Measurements from ENCODE around the gene CD300LG. TPM values are rescaled to one million over a fixed set of nuclear protein-coding genes. Genes with fewer than 3 reads are reported as not detected.

The CD300LG gene
- total RNA-seq, 2 experiments from 2014 or later, result not detected

DNA sequence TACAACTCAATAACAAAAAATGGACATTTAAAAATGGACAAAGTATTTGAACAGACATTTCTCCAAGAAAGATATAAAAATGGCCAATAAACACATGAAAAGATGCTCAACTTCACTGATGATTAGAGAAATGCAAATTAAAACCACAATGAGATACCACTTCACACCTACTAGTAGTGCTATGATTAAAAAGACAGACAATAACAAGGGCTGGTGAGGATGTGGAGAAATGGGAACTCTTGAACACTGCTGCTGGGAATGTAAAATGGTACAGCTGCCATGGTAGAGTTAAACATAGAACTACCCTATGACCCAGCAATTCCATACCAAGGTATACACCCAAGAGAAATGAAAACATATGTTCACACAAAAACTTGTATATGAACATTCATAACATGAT lies 41.9 kb upstream of the CD300LG start:
- Histone ChIP-seq H3K9me2 (ENCODE audit: insufficient read depth, low read length) (no peaks in the 10 kb centered on the region), H3K36me3 (ENCODE audit: insufficient read depth, low read length) (no peaks in the 10 kb centered on the region), H3K4me3 (ENCODE audit: low read depth, low read length, poor library complexity, severe bottlenecking) (no peak overlapping the region), H2AFZ (ENCODE audit: low read length) (no peak overlapping the region), H4K20me1 (ENCODE audit: insufficient read depth, low read length) (no peaks in the 10 kb centered on the region), H3K27ac (ENCODE audit: low read depth, low read length, poor library complexity, severe bottlenecking) (no peak overlapping the region), H3K4me2 (ENCODE audit: low read length) (no peak overlapping the region), H3K9me3 (ENCODE audit: low read length) (no peaks in the 10 kb centered on the region), H3K4me1 (ENCODE audit: insufficient read depth, low read length, poor library complexity, severe bottlenecking) (no peaks in the 10 kb centered on the region), H3K79me2 (ENCODE audit: insufficient read depth, low read depth, low read length) (no peaks in the 10 kb centered on the region)
- TF ChIP-seq, protein P1, sequence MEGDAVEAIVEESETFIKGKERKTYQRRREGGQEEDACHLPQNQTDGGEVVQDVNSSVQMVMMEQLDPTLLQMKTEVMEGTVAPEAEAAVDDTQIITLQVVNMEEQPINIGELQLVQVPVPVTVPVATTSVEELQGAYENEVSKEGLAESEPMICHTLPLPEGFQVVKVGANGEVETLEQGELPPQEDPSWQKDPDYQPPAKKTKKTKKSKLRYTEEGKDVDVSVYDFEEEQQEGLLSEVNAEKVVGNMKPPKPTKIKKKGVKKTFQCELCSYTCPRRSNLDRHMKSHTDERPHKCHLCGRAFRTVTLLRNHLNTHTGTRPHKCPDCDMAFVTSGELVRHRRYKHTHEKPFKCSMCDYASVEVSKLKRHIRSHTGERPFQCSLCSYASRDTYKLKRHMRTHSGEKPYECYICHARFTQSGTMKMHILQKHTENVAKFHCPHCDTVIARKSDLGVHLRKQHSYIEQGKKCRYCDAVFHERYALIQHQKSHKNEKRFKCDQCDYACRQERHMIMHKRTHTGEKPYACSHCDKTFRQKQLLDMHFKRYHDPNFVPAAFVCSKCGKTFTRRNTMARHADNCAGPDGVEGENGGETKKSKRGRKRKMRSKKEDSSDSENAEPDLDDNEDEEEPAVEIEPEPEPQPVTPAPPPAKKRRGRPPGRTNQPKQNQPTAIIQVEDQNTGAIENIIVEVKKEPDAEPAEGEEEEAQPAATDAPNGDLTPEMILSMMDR (conservative IDR thresholded peaks at IDR 0.05; ENCODE audit: low read length), result no peak
- TF ChIP-seq EZH2phosphoT487 (IDR thresholded peaks at IDR 0.05; ENCODE audit: borderline replicate concordance, low read depth, low read length), result no peak
- no TSS peak for BruUV-seq (replicated peaks)
- intact Hi-C loops (cut with micrococcal nuclease; ENCODE audit: unreplicated experiment), result no loop called here
- ChIA-PET POLR2A (no interaction called here), CTCF (ENCODE audit: unreplicated experiment) (no interaction called here)
- DNase-seq (ENCODE audit: low spot score), result no peak

DNA sequence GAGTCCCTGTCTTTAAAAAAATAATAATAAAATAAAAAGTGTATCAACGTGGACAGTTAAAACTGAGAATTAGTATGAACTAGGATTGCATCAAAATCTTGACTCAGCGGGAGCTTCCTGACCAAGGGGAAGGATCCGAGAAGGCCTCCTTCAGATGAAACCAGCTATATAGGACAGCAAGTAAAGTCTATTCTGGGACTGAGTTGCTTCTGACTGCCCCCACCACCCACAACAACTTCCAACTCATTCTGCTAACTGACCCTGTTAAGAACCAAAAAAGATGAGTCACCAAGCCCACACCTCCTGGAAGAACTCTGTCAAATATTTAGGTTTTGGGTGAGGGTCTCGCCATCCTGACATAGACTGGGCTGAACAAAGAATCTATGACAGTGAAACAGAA lies 38.9 kb upstream of the CD300LG start:
- no peaks in the 10 kb centered on the region for H3K36me3 ChIP-seq (ENCODE audit: insufficient read depth, low read length)
- H3K79me2 ChIP-seq (ENCODE audit: insufficient read depth, low read depth, low read length), result no peaks in the 10 kb centered on the region
- ChIA-PET POLR2A (interaction anchor here (0.6 kb wide), 1 partner anchor 42 kb away, joined by 3 read pairs; no protein-coding TSS in a partner anchor), CTCF (ENCODE audit: unreplicated experiment) (no interaction called here)
- H3K4me3 ChIP-seq (ENCODE audit: low read depth, low read length, poor library complexity, severe bottlenecking), result no peak overlapping the region
- H4K20me1 ChIP-seq (ENCODE audit: insufficient read depth, low read length), result no peaks in the 10 kb centered on the region
- H3K4me2 ChIP-seq (ENCODE audit: low read length), result no peak overlapping the region
- H3K9me3 ChIP-seq (ENCODE audit: low read length), result no peaks in the 10 kb centered on the region
- no TSS peak for BruUV-seq (replicated peaks)
- H2AFZ ChIP-seq (ENCODE audit: low read length), result no peak overlapping the region
- H3K27ac ChIP-seq (ENCODE audit: low read depth, low read length, poor library complexity, severe bottlenecking), result no peak overlapping the region
- H3K4me1 ChIP-seq (ENCODE audit: insufficient read depth, low read length, poor library complexity, severe bottlenecking), result no peaks in the 10 kb centered on the region
- intact Hi-C loops (cut with micrococcal nuclease; ENCODE audit: unreplicated experiment), result no loop called here
- no peak for TF ChIP-seq EZH2phosphoT487 (IDR thresholded peaks at IDR 0.05; ENCODE audit: borderline replicate concordance, low read depth, low read length)
- TF ChIP-seq, protein P1 (conservative IDR thresholded peaks at IDR 0.05; ENCODE audit: low read length), result no peak
- no peaks in the 10 kb centered on the region for H3K9me2 ChIP-seq (ENCODE audit: insufficient read depth, low read length)
- no peak for DNase-seq (ENCODE audit: low spot score)

DNA sequence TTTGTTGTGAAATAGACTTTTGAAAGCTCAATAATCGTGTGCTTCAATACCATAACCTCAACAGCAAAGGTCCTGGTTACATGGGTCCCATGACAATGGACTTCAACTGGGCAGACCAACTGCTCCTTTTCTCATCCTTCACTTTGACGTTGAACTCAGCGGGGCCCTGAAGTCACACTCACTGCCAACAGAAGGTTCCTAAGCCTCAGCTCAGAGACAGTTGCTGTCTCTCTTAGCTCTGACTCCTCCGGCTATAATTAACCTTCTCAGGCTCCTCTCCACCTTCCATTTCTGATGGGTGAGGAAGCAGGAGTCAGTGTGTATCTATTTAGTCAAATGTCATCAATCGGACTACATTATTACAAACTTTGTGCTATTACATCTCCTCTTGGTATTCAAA lies 37.9 kb upstream of the CD300LG start:
- no peaks in the 10 kb centered on the region for H3K9me2 ChIP-seq (ENCODE audit: insufficient read depth, low read length)
- no peak for TF ChIP-seq EZH2phosphoT487 (IDR thresholded peaks at IDR 0.05; ENCODE audit: borderline replicate concordance, low read depth, low read length)
- TF ChIP-seq, protein P1 (conservative IDR thresholded peaks at IDR 0.05; ENCODE audit: low read length), result no peak
- H3K9me3 ChIP-seq (ENCODE audit: low read length), result no peaks in the 10 kb centered on the region
- BruUV-seq (replicated peaks), result no TSS peak
- no peak overlapping the region for H2AFZ ChIP-seq (ENCODE audit: low read length)
- ChIA-PET POLR2A (no interaction called here), CTCF (ENCODE audit: unreplicated experiment) (no interaction called here)
- intact Hi-C loops (cut with micrococcal nuclease; ENCODE audit: unreplicated experiment), result no loop called here
- no peak overlapping the region for H3K4me2 ChIP-seq (ENCODE audit: low read length)
- no peak for DNase-seq (ENCODE audit: low spot score)
- H3K27ac ChIP-seq (ENCODE audit: low read depth, low read length, poor library complexity, severe bottlenecking), result no peak overlapping the region
- no peaks in the 10 kb centered on the region for H3K79me2 ChIP-seq (ENCODE audit: insufficient read depth, low read depth, low read length)
- no peaks in the 10 kb centered on the region for H4K20me1 ChIP-seq (ENCODE audit: insufficient read depth, low read length)
- H3K4me1 ChIP-seq (ENCODE audit: insufficient read depth, low read length, poor library complexity, severe bottlenecking), result no peaks in the 10 kb centered on the region
- H3K36me3 ChIP-seq (ENCODE audit: insufficient read depth, low read length), result no peaks in the 10 kb centered on the region
- no peak overlapping the region for H3K4me3 ChIP-seq (ENCODE audit: low read depth, low read length, poor library complexity, severe bottlenecking)

Measured in OCI-LY7 (cell line).